GM19455 (cell line): ENCODE results near the gene INPP5F.

Experiments
- ATAC-seq: cut with Tn5 transposase; IDR thresholded peaks from one replicate; pipeline ENCODE4 v1.9.1; 2021; ENCODE audit not compliant: unreplicated experiment

INPP5F gene

GRCh38 chr10:119725828-119726675 lies at the start of gene INPP5F:
INPP5F (plus strand) TSS chr10:119726050; CDS start chr10:119726263, 213 bp downstream.
- peak; percentile 80 for ATAC-seq

DNA sequence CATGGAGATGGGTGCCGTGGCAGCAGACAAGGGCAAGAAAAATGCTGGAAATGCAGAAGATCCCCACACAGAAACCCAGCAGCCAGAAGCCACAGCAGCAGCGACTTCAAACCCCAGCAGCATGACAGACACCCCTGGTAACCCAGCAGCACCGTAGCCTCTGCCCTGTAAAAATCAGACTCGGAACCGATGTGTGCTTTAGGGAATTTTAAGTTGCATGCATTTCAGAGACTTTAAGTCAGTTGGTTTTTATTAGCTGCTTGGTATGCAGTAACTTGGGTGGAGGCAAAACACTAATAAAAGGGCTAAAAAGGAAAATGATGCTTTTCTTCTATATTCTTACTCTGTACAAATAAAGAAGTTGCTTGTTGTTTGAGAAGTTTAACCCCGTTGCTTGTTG lies 48.7 kb upstream of the INPP5F start:
- ATAC-seq, result no peak

DNA sequence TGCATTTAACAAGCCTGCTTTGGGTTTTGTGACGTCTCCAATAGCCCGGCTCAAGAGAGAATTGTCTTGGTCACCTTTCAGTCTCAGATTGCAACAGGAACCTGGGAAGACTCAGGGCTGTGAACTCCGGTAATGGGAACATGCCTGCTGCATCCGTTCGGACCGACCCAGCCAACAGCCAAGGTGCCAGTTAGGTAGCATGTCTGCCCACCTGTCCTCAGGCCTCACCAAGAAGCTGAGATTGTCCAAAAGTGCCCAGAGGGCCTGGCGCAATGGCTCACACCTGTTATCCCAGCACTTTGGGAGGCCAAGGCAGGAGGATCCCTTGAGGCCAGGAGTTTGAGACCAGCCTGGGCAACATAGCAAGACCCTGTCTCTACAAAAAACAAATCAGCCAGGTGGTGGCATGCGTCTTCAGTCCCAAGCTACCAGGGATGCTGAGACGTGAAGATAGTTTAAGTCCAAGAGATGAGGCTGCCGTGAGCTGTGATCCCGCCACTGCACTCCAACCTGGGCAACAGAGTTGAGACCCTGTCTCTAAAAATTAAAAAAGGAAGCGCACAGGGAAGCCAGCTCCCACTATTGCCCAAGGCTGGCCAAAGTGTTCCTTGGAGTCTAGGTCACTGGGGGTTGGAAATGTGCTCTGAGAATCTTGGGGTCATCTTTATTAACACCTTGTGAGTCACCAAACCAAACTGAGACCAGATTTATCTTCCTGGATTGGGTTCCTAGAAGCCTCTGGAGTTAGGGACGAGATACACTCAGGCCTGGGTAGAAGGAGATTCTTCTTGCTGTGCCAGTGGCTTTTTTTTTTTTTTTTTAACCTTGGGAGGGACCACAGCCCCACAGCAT lies 47.7 kb upstream of the INPP5F start:
- ATAC-seq, result no peak

- no peak for ATAC-seq
These were observed 46.4 kb upstream of the INPP5F start for GRCh38 chr10:119679480-119679829.

GRCh38 chr10:119680050-119680449 lies 45.8 kb upstream of the INPP5F start:
- ATAC-seq, result no peak

- ATAC-seq, result no peak
These were observed 45.2 kb upstream of the INPP5F start for GRCh38 chr10:119680650-119681081.

GRCh38 chr10:119686465-119687191 lies 39.2 kb upstream of the INPP5F start:
- ATAC-seq, result peak; percentile 73

DNA sequence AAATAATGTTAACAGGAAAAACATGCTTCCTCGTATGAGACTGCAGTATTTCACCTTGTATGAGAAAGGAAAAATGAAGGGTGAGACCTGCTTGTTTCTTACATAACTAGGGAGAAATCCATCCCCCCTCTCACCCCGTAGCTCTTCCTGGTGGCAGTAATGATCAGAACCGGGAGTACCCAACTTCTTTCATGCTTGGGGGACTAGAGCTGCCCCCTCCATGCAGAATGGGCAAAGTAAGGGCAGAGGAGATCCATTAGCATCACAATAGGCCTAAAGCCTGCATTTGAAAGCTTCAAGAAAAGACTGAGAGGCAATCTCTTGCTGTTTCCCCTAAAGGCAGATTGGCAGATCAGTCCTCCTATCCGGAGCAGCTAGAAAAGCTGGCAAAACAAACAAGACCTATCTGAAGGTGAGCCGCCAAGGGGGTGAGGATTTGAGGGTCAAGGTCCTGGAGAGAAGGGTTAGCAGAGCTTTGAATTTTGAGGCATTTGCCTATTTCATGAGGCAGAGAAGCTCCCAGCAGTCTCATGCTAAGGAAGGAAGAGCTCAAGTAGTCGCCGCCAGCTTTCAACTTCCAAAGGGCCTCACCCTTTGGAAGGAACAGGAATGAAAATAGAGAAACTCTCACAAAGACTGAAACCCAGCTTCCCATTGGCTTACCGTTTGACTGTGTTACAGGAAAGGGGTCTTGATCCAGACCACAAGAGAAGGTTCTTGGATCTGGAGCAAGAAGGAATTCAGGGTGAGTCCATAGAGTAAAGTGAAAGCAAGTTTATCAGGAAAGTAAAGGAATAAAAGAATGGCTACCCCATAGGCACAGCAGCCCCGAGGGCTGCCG lies 38.4 kb upstream of the INPP5F start:
- no peak for ATAC-seq

DNA sequence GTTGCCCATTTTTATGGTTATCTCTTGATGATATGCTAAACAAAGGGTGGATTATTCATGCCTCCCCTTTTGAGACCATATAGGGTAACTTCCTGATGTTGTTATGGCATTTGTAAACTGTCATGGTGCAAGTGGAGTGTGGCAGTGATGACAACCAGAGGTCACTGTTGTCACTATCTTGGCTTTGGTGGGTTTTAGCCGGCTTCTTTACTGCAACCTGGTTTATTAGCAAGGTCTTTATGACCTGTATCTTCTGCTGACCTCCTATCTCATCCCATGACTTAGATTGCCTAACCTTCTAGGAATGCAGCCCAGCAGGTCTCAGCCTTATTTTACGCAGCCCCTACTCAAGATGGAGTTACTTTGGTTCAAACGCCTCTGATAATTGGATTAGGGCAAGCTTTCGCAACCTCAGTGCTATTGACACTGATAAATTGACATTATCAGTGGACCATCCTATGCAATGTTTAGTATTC lies 37.8 kb upstream of the INPP5F start:
- ATAC-seq, result no peak

DNA sequence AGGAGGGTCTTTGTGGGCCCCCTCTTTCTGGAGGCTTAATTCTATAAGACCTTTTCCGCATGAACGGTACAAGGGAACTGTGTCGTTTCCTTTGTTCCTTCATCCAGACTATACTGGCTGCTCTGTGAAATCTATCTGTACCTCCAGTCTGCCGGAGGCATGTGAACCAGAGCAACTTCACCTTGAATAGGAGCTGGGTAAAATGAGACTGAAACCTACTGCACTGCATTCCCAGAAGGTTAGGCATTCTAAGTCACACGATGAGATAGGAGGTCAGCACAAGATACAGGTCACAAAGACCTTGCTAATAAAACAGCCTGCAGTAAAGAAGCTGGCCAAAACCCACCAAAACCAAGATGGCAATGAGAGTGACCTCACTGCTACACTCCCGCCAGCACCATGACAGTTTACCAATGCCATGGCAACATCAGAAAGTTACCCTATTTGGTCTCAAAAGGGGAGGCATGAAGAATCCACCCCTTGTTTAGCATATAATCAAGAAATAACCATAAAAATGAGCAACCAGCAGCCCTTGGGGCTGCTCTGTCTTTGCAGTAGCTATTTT lies 36.8 kb upstream of the INPP5F start:
- ATAC-seq, result no peak

DNA sequence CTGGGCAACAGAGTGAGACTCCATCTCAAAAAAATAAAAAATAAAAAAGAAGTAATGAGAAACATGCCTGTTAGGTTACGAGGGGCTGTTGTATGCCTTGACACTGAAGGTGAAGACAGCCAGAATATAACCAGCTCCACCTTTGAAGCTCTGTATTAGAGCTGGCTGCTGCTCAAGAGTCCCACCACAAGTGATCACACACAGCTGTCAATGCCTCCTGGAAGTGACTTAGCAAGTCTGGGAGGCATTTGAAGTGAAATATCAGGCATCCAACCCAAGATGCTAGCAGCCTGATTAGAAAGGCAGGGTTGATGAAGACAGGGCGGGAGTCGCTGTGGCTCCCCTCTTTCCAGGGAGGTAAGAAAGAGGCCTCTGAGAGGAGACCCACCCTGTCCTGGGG lies 34.1 kb upstream of the INPP5F start:
- ATAC-seq, result no peak

DNA sequence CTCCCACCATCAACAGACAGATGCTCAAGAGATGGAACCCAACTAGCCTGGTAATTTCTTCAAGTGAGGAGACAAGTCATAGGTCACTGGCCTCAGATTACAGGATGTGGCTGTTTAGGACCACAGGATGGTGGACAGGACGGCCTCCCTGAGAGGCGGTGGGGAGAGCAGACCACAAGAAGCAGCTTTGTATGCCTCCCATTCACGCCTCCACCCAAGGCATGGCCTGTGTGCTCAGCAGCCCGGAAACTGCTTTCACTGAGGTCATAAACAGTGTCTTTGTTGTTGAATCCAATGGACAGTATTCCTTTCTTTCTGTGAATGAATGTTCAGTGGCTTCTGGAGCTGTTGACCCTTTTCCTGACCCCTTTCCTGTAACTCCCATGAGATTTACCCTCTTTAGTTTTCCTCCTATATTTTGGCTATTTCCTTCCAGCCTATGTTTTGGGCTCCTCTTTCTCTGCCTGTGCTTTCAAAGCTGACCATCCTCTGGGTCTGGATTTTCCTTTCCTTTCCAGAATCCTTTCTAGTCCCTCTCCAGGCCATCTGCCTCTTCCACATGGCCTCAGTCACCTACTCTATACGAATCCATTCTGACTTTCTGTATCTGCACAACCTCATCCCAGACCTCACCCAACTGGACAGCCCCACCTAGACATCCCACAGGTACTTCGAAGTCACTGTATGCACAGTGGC lies 32.4 kb upstream of the INPP5F start:
- ATAC-seq, result peak; percentile 63

- ATAC-seq, result no peak
These were observed 31.2 kb upstream of the INPP5F start for GRCh38 chr10:119694608-119695007.

DNA sequence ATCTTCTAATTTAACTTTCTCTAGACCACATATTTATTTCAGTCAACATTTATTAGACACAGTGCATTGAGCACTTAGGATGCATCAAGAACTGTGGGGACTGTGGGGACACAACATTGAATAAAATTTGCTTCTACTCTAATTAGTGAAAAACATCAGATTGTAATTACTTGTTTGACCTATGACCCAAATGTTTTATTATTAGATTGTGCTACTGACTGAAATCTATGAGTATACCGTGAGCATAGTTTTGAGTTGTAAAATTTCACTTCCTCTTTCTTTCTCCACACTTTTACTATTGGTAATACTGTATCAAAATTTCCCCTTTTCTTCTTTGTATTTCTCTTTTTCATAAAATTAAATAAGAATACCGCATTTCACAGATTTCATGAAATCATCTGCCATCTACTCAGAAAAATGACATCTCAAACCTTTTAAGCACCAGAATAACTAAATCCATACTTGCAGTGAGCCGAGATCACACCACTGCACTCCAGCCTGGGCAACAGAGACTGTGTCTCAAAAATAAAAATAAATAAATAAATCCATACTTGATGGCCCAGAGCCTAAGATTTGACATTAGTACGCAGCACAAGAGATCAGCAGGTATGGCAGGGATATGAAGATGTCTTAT lies 25.4 kb upstream of the INPP5F start:
- peak; percentile 62 for ATAC-seq

GRCh38 chr10:119701861-119702260 lies 24.0 kb upstream of the INPP5F start:
- ATAC-seq, result no peak

GRCh38 chr10:119702583-119702982 lies 23.3 kb upstream of the INPP5F start:
- no peak for ATAC-seq

DNA sequence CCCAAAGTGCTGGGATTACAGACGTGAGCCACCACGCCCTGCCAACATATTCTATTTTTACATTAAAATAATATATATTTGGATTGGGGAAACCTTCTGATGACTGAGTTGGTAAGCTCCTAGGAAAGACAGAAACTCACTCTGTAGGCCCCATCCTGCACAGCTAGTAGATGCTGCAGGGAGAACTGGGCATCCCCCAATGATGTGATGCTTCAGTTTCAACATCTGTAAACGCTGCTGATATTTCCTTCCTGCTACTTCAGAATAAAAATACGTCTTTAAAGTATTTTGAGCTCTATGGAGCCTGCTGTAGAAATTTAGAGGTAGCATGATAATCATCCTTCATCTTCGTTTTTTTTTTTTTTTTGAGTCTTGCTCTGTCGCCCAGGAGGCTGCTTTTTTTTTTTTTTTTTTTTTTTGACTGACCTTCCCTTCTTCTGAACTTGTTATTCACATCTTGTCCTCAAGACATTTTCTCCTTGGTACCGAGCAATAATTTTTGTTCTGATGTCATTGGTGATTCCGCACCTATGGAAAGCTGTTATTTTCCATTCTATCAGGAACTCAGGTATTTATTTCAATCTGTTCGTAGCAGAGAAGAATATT lies 21.8 kb upstream of the INPP5F start:
- ATAC-seq, result no peak

- peak; percentile 49 for ATAC-seq
These were observed 20.4 kb upstream of the INPP5F start for GRCh38 chr10:119705434-119705831.
